HepG2 (cell line): ENCODE results near the gene B3GAT3. TPM values are rescaled to one million over a fixed set of nuclear protein-coding genes. Genes with fewer than 3 reads are reported as not detected.

Experiments used
- AGO1 ChIP-seq: fragments of 200-400 bp; formaldehyde crosslinking; IDR thresholded peaks from 2 replicates; pipeline ENCODE4 v1.6.1; 2017; ENCODE audit warnings: mild to moderate bottlenecking, low read depth, low read length, moderate library complexity; ENCODE audit not compliant: poor library complexity, severe bottlenecking
- CENPBD1 ChIP-seq: sonication (generic); formaldehyde crosslinking; IDR thresholded peaks from 2 replicates; pipeline ENCODE4 v1.8.0; 2022; ENCODE audit warnings: missing genetic modification reagents, low read depth, mild to moderate bottlenecking, borderline replicate concordance
- DMAP1 ChIP-seq: IDR thresholded peaks from 2 replicates; pipeline ENCODE4 v1.6.1; 2016
- DMTF1 ChIP-seq: sonication (generic); formaldehyde crosslinking; IDR thresholded peaks from 2 replicates; pipeline ENCODE4 v1.4.0; 2020; ENCODE audit warnings: mild to moderate bottlenecking, missing genetic modification reagents
- FUBP1 ChIP-seq: sonication (generic); formaldehyde crosslinking; IDR thresholded peaks from 2 replicates; pipeline ENCODE4 v1.5.1; 2020; ENCODE audit warnings: missing genetic modification reagents, mild to moderate bottlenecking, borderline replicate concordance
- ISX ChIP-seq: sonication (generic); formaldehyde crosslinking; conservative IDR thresholded peaks from 2 replicates; pipeline ENCODE4 v1.5.0; 2020; ENCODE audit warnings: missing genetic modification reagents
- JARID2 ChIP-seq: sonication (generic); formaldehyde crosslinking; IDR thresholded peaks from 2 replicates; pipeline ENCODE4 v1.8.1; 2023; ENCODE audit warnings: missing genetic modification reagents, inconsistent platforms; ENCODE audit not compliant: insufficient replicate concordance
- NRL ChIP-seq: sonication (generic); formaldehyde crosslinking; IDR thresholded peaks from 2 replicates; pipeline ENCODE4 v1.5.0; 2020; ENCODE audit warnings: missing genetic modification reagents, mild to moderate bottlenecking, moderate library complexity, borderline replicate concordance
- PHF20 ChIP-seq: sonication (generic); formaldehyde crosslinking; IDR thresholded peaks from 2 replicates; pipeline ENCODE4 v1.5.0; 2020; ENCODE audit warnings: mild to moderate bottlenecking, missing genetic modification reagents
- POLR2G ChIP-seq: fragments of 200-400 bp; formaldehyde crosslinking; IDR thresholded peaks from 2 replicates; pipeline ENCODE4 v1.6.1; 2018; ENCODE audit warnings: mild to moderate bottlenecking, low read depth, low read length, moderate library complexity
- SNAPC2 ChIP-seq: sonication (generic); formaldehyde crosslinking; IDR thresholded peaks from 2 replicates; pipeline ENCODE4 v1.8.1; 2022; ENCODE audit warnings: mild to moderate bottlenecking, missing genetic modification reagents
- TEF ChIP-seq: sonication (generic); formaldehyde crosslinking; IDR thresholded peaks from 2 replicates; pipeline ENCODE4 v1.5.0; 2020; ENCODE audit warnings: missing genetic modification reagents
- ZNF430 ChIP-seq: sonication (generic); formaldehyde crosslinking; IDR thresholded peaks from 2 replicates; pipeline ENCODE4 v1.9.0; 2021; ENCODE audit warnings: mild to moderate bottlenecking, missing genetic modification reagents
- ZNF615 ChIP-seq: sonication (generic); formaldehyde crosslinking; IDR thresholded peaks from 2 replicates; pipeline ENCODE4 v1.5.0; 2020; ENCODE audit warnings: mild to moderate bottlenecking, missing genetic modification reagents, borderline replicate concordance
- ZNF644 ChIP-seq: IDR thresholded peaks from 2 replicates; pipeline ENCODE4 v1.6.1; 2016; ENCODE audit warnings: low read depth
- ZNF687 ChIP-seq: sonication (generic); formaldehyde crosslinking; IDR thresholded peaks from 2 replicates; pipeline ENCODE4 v1.5.1; 2020; ENCODE audit warnings: mild to moderate bottlenecking, missing genetic modification reagents, moderate library complexity
- ZNF709 ChIP-seq: sonication (generic); formaldehyde crosslinking; IDR thresholded peaks from 2 replicates; pipeline ENCODE4 v1.5.0; 2020; ENCODE audit warnings: mild to moderate bottlenecking, missing genetic modification reagents
- ZNF740 ChIP-seq: sonication (generic); formaldehyde crosslinking; IDR thresholded peaks from 2 replicates; pipeline ENCODE4 v1.4.0; 2020; ENCODE audit warnings: missing genetic modification reagents
- ZNF891 ChIP-seq: sonication (generic); formaldehyde crosslinking; IDR thresholded peaks from 2 replicates; pipeline ENCODE4 v1.5.0; 2020; ENCODE audit warnings: mild to moderate bottlenecking, missing genetic modification reagents
- polyA plus RNA-seq, 8 experiments: library from polyadenylated mRNA; depleted of rRNA in 3 of 8; stranded (reverse) in 7 of 8; unstranded in 1 of 8; fragments of >200 nt; fragmentation: Illumina TruSeq in 4 of 8; extraction: Trizol in 4 of 8; gene quantifications; 2 replicates each; pipeline versions ENCODE4 v1.2.1 to v1.2.3, GENCODE V29; 2011 to 2016; ENCODE audit warnings: low read depth in 4 of 8, missing spikeins in 1 of 8, mixed read lengths in 1 of 8; ENCODE audit not compliant: insufficient read depth in 1 of 8
- total RNA-seq, 5 experiments: library from RNA; depleted of rRNA; stranded (reverse); fragments of >200 nt; fragmentation: Illumina TruSeq; extraction: Trizol; gene quantifications; 2 replicates each; pipeline ENCODE4 v1.2.3, GENCODE V29; 2016; ENCODE audit warnings: low read depth in 1 of 5

B3GAT3 gene
- total and polyA plus RNA-seq, 2 of the 13 experiments (the other 11 are each of a cell fraction or from before 2014, with no cell fraction given), result 21.3 to 26.1 TPM

GRCh38 chr11:62666259-62666926, 44.6 kb upstream of the B3GAT3 start (continued):
- TF ChIP-seq ZNF687 (CRISPR knock-in tag) (peak; percentile 52; the same call in 1 of the 2 replicates), PHF20 (CRISPR knock-in tag) (peak; percentile 26; the same call in 1 of the 2 replicates), TEF (no peak), DMTF1 (CRISPR knock-in tag) (no peak), CENPBD1 (CRISPR knock-in tag) (no peak), ZNF430 (CRISPR knock-in tag) (peak; percentile 76; the same call in 1 of the 2 replicates), ZNF740 (CRISPR knock-in tag) (0 out of 2 replicates have a peak, but pooled peaks have one; percentile 19), ZNF891 (CRISPR knock-in tag) (peak; percentile 60; the same call in 1 of the 2 replicates), ZNF644 (CRISPR knock-in tag) (no peak), POLR2G (peak; percentile 38), JARID2 (CRISPR knock-in tag) (peak; percentile 12), ZNF615 (CRISPR knock-in tag) (no peak), AGO1 (peak; percentile 93), ISX (CRISPR knock-in tag) (0 out of 2 replicates have a peak, but pooled peaks have one; percentile 45), FUBP1 (CRISPR knock-in tag) (no peak), ZNF709 (CRISPR knock-in tag) (0 out of 2 replicates have a peak, but pooled peaks have one; percentile 9), NRL (peak; percentile 76; the same call in 1 of the 2 replicates), DMAP1 (CRISPR knock-in tag) (no peak), SNAPC2 (CRISPR knock-in tag) (no peak)
- TF ChIP-seq, all 625 proteins: peak for 36
